ENCODE results near the gene PTPRK. TPM values are rescaled to one million over a fixed set of nuclear protein-coding genes. Genes with fewer than 3 reads are reported as not detected.

PTPRK gene
- total and polyA plus RNA-seq, 2 experiments from 2014 or later = 26.9 to 56.4 TPM

DNA sequence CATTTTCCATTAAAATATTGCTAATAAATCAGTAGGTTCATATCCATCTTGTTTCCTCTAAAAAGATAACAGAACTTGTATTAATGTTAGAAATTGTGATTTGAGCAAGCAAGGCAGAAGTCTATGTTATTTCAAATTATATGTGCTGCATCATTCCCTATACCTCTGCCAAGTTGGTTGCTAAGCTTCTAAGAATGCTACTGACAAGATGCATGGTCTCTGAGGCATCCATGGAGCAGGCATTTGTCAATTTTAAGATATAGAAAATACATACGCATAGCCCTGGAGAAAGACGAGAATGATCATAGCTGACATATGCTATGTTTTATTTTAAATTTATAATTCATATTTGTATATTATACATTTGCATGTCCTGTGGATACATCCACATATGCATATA lies 451.2 kb downstream of the PTPRK start:
- H4K20me1 ChIP-seq (replicated peaks; ENCODE audit: insufficient read depth) = no peaks in the 10 kb centered on the region
- no peaks in the 10 kb centered on the region for H3K27me3 ChIP-seq (ENCODE audit: insufficient read depth)
- no peaks in the 10 kb centered on the region for H3K27me3 Mint-ChIP-seq (ENCODE audit: insufficient read depth, low read depth, poor library complexity)
- no peaks in the 10 kb centered on the region for H3K9me3 Mint-ChIP-seq
- H3K4me2 ChIP-seq = no peak overlapping the region
- no peak overlapping the region for H3K4me3 Mint-ChIP-seq
- no peak overlapping the region for H3K27ac ChIP-seq (ENCODE audit: low read depth)
- H2AFZ ChIP-seq = no peak overlapping the region
- H3K36me3 ChIP-seq (ENCODE audit: insufficient read depth) = no peaks in the 10 kb centered on the region
- TF ChIP-seq CREB1 (CRISPR knock-in tag; IDR thresholded peaks at IDR 0.05; ENCODE audit: low read depth) = no peak
- no peak for TF ChIP-seq STAT1 (IDR thresholded peaks at IDR 0.05; ENCODE audit: unreplicated experiment)
- TF ChIP-seq, protein P1, sequence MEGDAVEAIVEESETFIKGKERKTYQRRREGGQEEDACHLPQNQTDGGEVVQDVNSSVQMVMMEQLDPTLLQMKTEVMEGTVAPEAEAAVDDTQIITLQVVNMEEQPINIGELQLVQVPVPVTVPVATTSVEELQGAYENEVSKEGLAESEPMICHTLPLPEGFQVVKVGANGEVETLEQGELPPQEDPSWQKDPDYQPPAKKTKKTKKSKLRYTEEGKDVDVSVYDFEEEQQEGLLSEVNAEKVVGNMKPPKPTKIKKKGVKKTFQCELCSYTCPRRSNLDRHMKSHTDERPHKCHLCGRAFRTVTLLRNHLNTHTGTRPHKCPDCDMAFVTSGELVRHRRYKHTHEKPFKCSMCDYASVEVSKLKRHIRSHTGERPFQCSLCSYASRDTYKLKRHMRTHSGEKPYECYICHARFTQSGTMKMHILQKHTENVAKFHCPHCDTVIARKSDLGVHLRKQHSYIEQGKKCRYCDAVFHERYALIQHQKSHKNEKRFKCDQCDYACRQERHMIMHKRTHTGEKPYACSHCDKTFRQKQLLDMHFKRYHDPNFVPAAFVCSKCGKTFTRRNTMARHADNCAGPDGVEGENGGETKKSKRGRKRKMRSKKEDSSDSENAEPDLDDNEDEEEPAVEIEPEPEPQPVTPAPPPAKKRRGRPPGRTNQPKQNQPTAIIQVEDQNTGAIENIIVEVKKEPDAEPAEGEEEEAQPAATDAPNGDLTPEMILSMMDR (conservative IDR thresholded peaks at IDR 0.05; ENCODE audit: low read depth in 2 of 2) = no peak
- TF ChIP-seq EZH2 (IDR thresholded peaks at IDR 0.05; ENCODE audit: low read depth, unreplicated experiment) = no peak
- no peak for TF ChIP-seq ZNF331 (CRISPR knock-in tag; IDR thresholded peaks at IDR 0.05; ENCODE audit: low read depth)
- no peaks in the 10 kb centered on the region for H3F3A ChIP-seq (replicated peaks; ENCODE audit: low read depth)
- no peaks in the 10 kb centered on the region for H3K9me2 ChIP-seq (ENCODE audit: insufficient read depth)
- H3K4me3 ChIP-seq = no peak overlapping the region
- H3K79me2 ChIP-seq (replicated peaks; ENCODE audit: insufficient read depth) = no peaks in the 10 kb centered on the region
- ATAC-seq (no peak), DNase-seq (ENCODE audit: low spot score) (no peak)
- no peaks in the 10 kb centered on the region for H3K36me3 Mint-ChIP-seq (ENCODE audit: low read depth)
- peaks cover 22% of the 10 kb centered on the region for H3K4me1 ChIP-seq (ENCODE audit: insufficient read depth)
- peaks cover 31% of the 10 kb centered on the region for H3K4me1 Mint-ChIP-seq
- peak overlapping the region; percentile 60; the same call in 1 of the 2 replicates for H3K27ac Mint-ChIP-seq

DNA sequence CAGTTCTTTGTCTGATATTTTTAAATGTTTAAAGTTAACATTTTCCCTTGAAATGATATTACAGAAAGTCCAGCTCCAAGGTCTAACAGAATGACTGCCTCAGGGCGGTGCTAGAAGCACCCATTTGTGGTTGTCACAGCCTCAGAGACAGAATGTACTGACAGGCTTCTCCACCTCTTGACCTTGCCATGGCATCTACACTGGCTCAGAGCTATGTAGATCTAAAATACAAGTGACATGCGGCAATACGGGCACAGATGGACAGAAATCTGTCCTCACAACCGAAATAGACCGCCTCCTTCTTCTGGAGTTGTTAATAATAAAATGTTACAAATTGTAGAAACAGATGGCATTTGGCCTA lies 452.3 kb downstream of the PTPRK start:
- no peaks in the 10 kb centered on the region for H3K9me3 Mint-ChIP-seq
- no peaks in the 10 kb centered on the region for H3F3A ChIP-seq (replicated peaks; ENCODE audit: low read depth)
- TF ChIP-seq, protein P2, sequence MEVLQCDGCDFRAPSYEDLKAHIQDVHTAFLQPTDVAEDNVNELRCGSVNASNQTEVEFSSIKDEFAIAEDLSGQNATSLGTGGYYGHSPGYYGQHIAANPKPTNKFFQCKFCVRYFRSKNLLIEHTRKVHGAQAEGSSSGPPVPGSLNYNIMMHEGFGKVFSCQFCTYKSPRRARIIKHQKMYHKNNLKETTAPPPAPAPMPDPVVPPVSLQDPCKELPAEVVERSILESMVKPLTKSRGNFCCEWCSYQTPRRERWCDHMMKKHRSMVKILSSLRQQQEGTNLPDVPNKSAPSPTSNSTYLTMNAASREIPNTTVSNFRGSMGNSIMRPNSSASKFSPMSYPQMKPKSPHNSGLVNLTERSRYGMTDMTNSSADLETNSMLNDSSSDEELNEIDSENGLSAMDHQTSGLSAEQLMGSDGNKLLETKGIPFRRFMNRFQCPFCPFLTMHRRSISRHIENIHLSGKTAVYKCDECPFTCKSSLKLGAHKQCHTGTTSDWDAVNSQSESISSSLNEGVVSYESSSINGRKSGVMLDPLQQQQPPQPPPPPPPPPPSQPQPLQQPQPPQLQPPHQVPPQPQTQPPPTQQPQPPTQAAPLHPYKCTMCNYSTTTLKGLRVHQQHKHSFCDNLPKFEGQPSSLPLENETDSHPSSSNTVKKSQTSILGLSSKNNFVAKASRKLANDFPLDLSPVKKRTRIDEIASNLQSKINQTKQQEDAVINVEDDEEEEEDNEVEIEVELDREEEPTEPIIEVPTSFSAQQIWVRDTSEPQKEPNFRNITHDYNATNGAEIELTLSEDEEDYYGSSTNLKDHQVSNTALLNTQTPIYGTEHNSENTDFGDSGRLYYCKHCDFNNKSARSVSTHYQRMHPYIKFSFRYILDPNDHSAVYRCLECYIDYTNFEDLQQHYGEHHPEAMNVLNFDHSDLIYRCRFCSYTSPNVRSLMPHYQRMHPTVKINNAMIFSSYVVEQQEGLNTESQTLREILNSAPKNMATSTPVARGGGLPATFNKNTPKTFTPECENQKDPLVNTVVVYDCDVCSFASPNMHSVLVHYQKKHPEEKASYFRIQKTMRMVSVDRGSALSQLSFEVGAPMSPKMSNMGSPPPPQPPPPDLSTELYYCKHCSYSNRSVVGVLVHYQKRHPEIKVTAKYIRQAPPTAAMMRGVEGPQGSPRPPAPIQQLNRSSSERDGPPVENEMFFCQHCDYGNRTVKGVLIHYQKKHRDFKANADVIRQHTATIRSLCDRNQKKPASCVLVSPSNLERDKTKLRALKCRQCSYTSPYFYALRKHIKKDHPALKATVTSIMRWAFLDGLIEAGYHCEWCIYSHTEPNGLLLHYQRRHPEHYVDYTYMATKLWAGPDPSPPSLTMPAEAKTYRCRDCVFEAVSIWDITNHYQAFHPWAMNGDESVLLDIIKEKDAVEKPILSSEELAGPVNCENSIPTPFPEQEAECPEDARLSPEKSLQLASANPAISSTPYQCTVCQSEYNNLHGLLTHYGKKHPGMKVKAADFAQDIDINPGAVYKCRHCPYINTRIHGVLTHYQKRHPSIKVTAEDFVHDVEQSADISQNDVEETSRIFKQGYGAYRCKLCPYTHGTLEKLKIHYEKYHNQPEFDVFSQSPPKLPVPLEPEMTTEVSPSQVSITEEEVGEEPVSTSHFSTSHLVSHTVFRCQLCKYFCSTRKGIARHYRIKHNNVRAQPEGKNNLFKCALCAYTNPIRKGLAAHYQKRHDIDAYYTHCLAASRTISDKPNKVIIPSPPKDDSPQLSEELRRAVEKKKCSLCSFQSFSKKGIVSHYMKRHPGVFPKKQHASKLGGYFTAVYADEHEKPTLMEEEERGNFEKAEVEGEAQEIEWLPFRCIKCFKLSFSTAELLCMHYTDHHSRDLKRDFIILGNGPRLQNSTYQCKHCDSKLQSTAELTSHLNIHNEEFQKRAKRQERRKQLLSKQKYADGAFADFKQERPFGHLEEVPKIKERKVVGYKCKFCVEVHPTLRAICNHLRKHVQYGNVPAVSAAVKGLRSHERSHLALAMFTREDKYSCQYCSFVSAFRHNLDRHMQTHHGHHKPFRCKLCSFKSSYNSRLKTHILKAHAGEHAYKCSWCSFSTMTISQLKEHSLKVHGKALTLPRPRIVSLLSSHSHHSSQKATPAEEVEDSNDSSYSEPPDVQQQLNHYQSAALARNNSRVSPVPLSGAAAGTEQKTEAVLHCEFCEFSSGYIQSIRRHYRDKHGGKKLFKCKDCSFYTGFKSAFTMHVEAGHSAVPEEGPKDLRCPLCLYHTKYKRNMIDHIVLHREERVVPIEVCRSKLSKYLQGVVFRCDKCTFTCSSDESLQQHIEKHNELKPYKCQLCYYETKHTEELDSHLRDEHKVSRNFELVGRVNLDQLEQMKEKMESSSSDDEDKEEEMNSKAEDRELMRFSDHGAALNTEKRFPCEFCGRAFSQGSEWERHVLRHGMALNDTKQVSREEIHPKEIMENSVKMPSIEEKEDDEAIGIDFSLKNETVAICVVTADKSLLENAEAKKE (CRISPR knock-in tag; IDR thresholded peaks at IDR 0.05) = no peak
- TF ChIP-seq, protein P1 (conservative IDR thresholded peaks at IDR 0.05; ENCODE audit: low read depth in 2 of 2) = peak in 1 of 2 experiments; percentile 22; a peak in 1 of 4 replicates
- H3K27ac ChIP-seq (ENCODE audit: low read depth) = no peak overlapping the region
- H3K4me1 ChIP-seq (ENCODE audit: insufficient read depth) = peaks cover 26% of the 10 kb centered on the region
- peak overlapping the region; percentile 53; the same call in 1 of the 2 replicates for H3K27ac Mint-ChIP-seq
- H3K4me2 ChIP-seq = no peak overlapping the region
- H3K36me3 Mint-ChIP-seq (ENCODE audit: low read depth) = no peaks in the 10 kb centered on the region
- H3K27me3 Mint-ChIP-seq (ENCODE audit: insufficient read depth, low read depth, poor library complexity) = no peaks in the 10 kb centered on the region
- no peak overlapping the region for H3K4me3 Mint-ChIP-seq
- H3K27me3 ChIP-seq (ENCODE audit: insufficient read depth) = no peaks in the 10 kb centered on the region
- no peaks in the 10 kb centered on the region for H3K36me3 ChIP-seq (ENCODE audit: insufficient read depth)
- H3K9me2 ChIP-seq (ENCODE audit: insufficient read depth) = no peaks in the 10 kb centered on the region
- H3K4me1 Mint-ChIP-seq = peaks cover 37% of the 10 kb centered on the region
- ATAC-seq (peak; percentile 53), DNase-seq (ENCODE audit: low spot score) (no peak)
- H3K4me3 ChIP-seq = no peak overlapping the region
- H2AFZ ChIP-seq = no peak overlapping the region
- no peaks in the 10 kb centered on the region for H3K79me2 ChIP-seq (replicated peaks; ENCODE audit: insufficient read depth)
- no peaks in the 10 kb centered on the region for H4K20me1 ChIP-seq (replicated peaks; ENCODE audit: insufficient read depth)
